Measurements from ENCODE around the gene VKORC1.
"Not testable (repeated sequence)": the region's sequence is repeated elsewhere in the genome, so short reads cannot be mapped to it uniquely, and the experiment has no call there.

DNA sequence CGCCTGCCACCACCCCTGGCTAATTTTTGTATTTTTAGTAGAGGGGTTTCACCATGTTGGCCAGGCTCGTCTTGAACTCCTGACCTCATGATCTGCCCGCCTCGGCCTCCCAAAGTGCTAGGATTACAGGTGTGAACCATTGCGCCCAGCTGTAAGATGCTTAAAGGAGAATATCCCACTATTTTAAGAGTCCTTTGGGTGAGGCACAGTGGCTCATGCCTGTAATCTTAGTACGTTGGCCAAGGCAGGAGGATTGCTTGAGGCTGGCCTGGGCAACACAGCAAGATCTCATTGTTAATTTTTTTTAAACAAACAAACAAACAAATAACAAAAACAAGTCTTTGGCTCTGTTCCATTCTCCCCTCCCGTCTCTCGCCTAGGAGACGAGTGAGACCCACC, 46.5 kb upstream of the VKORC1 start:
- TF ChIP-seq, protein P1, sequence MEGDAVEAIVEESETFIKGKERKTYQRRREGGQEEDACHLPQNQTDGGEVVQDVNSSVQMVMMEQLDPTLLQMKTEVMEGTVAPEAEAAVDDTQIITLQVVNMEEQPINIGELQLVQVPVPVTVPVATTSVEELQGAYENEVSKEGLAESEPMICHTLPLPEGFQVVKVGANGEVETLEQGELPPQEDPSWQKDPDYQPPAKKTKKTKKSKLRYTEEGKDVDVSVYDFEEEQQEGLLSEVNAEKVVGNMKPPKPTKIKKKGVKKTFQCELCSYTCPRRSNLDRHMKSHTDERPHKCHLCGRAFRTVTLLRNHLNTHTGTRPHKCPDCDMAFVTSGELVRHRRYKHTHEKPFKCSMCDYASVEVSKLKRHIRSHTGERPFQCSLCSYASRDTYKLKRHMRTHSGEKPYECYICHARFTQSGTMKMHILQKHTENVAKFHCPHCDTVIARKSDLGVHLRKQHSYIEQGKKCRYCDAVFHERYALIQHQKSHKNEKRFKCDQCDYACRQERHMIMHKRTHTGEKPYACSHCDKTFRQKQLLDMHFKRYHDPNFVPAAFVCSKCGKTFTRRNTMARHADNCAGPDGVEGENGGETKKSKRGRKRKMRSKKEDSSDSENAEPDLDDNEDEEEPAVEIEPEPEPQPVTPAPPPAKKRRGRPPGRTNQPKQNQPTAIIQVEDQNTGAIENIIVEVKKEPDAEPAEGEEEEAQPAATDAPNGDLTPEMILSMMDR (conservative IDR thresholded peaks at IDR 0.05 in 1 of 2, IDR thresholded peaks at IDR 0.05 in 1 of 2; ENCODE audit: extremely low read depth in 1 of 2, insufficient read depth in 1 of 2, low read depth in 1 of 2, low read length in 2 of 2) = not testable (repeated sequence)
- TF ChIP-seq EZH2 (IDR thresholded peaks at IDR 0.05; ENCODE audit: borderline replicate concordance, low read length) = not testable (repeated sequence)
